ENCODE results near the gene SULT4A1.

The SULT4A1 gene

DNA sequence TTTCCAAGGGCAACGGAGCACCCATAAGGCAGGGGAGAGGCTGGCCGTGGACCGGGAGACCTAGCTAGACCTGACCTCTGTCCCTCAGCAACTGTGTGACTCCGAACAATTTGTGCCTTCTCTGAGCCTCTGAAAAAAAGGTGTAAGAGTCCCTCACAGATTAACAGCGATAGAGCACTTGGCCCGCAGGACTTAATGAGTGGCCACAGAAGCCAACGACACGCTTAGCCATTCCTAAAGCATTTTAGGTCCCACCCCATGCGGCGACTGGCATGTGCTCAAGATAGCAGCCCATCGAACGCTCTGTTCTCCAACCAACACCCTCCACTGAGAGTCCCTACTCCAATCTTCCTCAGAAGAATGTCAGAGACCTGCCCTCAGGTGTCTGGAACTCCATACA lies 1.5 kb downstream of the SULT4A1 start:
- DNase-seq (ENCODE audit: low read depth in 2 of 2), result no peak

DNA sequence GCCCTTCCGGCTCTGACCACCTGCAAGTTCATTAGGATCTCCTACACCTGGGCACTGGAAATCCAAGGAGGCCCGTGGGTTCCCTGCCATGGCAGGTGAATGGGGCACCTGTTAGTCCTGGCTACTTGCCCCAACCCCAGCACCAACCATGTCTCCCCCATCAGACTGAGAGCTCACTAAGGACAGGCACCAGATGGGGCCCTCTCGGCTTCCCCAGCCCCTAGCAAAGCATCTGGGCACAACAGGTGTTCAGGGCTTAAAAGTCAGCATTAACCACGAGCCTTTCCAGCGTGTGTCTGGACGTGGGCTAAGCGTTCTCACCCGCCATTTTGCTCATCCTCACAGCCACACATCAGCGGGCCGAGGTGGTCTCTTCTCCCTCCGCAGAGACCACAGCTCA lies 2.2 kb downstream of the SULT4A1 start:
- no peak for DNase-seq (ENCODE audit: low read depth in 2 of 2)

DNA sequence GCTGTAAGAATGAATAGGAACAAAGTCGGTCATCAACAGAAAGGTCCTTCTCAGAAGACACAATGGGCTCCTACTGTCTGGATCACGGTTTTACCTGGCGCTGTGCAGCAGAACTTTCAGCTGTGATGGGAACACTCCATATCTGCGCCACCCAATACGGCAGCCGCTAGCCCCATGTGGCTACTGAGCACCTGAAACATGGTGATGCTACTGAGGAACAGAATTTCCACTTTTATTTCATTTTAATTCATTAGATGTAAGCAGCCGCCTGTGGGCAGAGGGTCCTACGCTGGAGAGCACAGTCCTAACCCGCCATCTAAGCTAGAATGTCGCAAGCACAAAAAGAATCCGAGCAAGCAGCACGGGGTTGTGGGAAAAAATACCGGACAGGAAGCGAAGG lies 2.7 kb downstream of the SULT4A1 start:
- DNase-seq (ENCODE audit: low read depth in 2 of 2), result no peak

DNA sequence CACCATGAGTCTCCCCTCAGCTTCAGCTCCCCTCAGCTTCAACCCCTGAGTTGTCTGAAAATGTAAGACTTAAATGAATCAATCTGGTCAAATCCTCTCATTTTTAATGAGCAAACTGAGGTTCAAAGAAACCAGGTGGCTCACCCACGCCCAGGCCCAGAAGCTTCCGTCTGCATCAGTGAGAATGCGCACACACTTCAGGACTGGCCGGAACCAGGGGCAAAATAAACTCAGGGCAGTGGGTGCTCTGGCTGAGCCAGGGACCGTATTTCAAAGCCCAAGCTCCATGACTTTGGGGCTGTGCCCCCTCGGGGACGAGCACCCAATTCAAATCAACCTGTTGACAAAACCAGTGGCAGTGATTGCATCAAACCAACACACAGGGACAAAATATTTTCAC lies 3.1 kb downstream of the SULT4A1 start:
- DNase-seq (ENCODE audit: low read depth in 2 of 2), result no peak

DNA sequence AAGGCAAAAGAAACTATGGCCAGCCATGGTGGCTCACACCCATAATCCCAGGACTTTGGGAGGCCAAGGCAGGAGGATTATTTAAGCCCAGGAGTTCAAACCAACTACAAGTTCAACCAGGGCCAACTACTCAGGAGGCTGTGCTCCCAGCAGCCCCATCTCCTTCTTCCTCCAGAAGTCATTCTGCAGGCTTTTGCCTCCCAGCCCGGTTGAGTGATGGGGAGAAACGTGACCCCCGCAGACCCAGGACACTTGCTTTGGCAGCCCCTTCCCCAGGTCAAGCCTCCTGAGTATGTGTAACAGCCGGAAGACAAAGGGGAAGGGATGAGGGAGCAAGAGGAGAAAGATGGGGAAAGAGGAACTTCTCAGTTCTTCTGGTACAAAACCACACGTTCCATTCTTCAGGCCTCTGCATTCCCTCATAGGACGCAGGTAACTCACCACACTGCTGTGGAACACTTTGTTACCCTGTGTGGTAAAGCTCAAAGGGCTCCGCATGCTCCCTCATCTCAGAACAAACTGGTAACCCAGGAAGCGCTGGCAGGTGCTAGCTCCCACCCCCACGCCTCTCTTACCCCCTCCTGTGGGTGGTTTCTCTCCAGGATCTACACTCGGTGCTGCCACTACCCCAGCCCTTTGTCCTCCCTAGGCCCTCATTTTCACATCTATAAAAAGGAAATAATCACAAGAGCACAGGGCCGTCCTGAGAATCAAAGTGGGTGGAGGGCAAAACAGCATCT lies 4.0 kb downstream of the SULT4A1 start:
- DNase-seq (ENCODE audit: low read depth in 2 of 2), result no peak

DNA sequence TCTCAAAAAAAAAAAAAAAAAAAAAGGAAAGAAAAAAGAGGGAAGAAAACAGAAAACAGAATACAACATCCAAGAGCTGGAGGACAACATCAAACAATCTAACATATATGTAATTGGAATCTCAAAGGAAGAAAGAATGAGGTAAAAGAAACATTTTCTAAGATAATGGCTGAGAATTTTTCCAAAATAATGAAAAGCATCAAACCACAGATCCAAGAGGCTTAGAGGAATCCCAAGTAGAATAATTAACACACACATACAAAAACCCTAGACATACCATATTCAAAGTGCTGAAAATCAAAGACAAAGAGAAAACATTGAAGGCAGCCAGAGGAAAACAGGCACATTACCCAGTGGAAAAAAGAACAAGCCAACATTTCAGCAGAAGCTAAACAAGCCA lies 4.9 kb downstream of the SULT4A1 start:
- no peak for DNase-seq (ENCODE audit: low read depth in 2 of 2)

DNA sequence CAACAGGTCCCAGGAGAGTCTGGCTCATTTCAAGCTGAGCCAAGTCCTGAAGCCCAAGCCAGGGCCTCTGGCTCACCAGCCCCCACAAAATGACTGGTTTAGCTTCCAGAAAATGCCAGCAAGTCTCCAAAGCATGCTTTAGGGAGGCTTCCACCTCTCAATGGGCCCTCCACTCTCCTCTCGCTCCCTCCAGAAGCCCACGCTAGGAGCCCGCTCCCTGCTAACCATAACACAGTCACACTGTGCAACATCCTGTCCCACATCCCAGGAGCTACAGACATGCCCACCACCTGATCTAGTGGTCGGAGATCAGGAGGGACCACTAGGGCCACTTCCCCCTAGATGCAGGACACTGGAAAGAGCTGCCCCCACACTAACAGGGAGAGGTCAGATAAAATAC lies 6.9 kb downstream of the SULT4A1 start:
- DNase-seq (ENCODE audit: low read depth in 2 of 2), result no peak

DNA sequence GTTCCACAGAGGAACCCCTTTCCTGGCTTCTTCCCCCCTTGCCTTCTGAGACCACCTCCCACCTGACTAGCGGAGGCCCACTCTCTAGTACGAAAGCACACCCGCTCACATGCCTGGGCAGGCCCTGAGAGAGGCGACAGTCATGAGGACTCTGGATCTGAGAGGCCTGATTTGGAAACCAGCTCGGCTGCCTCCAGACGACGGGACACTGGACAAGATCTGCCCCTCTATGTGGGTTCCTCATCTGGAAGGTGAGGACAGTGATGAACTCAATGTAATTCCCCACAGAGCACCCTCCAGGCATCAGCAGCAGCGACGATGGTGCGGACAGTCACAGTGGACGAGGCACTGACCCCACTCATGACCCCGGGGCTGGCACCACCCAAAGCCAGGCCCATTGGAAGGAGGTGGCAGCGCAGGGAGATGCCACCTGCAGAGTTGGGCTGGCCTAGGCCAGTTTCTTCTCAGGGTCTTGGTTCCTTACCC lies 7.5 kb downstream of the SULT4A1 start:
- no peak for DNase-seq (ENCODE audit: low read depth in 2 of 2)

DNA sequence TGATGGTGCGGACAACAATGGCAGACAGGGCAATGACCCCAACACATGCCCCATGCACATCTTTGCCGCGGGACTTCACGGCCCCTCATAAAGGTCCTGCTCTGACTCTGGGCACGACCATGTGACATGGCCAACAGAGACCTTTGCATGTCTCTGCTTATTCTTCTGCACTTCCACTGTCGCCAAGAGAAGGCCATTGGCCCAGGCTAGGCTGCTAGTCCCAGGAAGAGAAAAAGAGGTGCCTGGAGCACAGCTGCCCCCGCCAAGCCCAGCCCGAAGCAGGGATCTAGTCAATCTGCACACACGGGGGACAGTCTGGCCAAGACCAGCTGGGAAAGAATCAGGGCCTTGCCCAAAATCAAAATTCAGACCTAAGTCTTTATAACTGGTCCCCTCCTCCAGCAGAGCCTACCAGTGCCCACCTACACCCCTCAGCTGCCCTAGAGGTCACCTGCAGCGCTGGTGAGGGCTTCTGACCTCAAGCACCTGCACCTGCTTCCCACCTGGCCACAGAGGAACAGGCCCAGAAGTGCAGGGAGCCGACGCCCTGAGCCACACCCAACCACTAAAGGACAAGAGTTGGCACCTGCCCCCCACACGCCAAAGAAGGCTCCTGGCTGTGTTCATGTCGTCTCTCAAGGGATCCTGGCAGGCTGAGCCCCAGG lies 8.1 kb downstream of the SULT4A1 start:
- no peak for DNase-seq (ENCODE audit: low read depth in 2 of 2)

DNA sequence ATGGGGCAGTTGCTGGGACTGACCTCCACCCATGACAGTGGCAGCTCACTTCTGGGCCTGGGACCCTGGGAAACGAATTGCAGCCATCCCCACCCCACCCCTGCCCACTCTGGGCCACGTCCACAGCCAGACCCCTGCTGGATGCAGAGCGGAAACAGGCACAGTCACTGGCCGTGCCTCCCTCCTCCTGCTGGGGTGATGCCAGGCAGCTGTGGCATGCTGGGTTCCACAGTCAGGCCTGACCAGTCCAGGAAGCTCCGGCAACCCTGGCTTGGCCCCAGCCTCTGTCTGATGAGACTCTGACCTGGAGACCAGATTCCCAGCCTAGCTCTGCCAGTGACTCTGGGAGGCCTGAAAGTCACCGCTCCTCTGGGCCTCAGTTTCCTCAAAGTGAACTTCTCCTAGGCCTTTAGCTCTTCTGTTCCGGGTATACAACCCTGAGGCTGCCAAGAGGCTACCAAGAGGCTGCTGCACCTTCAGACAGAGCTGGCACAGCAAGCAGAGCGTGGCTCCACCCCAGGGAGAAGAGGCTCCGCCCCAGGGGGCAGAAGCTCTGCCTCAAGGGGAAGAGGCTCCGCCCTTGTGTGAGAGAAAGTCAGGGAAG lies 8.9 kb downstream of the SULT4A1 start:
- no peak for DNase-seq (ENCODE audit: low read depth in 2 of 2)

DNA sequence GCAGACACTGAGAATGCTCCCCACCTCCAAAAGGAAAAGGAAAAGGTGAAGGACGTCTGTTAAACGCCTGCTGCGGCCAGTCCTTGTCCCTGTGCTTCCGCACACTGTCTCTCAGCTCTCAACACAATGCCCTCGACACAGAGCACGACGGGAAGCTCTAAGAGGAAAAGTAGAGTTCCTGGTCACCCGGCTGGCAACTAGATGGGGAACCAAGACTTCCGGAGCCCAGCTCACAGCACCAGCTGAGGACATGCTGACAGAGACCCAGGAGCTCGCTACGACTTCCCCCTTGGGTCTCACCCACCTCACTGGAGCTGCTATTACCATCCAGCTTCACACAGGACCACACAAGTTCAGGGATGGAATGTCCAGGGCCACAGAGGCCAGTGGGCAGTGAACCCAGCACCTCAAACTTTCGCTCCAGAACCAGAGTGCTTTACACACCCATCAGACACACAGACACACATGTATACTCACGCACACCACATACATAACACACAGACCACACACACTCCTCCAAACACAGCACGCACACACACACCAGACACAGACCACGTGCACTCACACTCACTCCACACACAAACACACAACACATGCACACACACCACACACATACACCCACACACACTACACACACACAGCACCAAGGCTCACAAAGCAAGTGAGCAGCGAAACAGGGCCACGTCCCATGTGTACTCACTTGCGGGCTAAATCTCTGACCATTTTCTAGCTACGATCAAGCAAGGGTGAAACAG lies 9.6 kb downstream of the SULT4A1 start:
- DNase-seq (ENCODE audit: low read depth in 2 of 2), result no peak

DNA sequence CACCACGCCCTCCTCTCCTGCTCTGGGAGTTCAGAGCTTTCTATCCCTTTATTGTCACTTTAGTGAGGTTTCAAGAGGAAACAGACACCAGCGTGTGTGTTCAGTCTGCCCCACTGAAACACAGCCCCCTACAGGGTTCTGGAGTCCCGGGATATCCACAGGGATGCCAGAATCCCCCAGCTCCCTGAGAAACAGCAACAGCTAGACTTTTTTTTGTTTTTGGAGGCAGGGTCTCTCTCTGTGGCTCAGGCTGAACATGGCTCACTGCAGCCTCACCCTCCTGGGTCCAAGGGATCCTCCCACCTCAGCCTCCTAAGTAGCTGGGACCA lies 10.4 kb downstream of the SULT4A1 start:
- no peak for DNase-seq (ENCODE audit: low read depth in 2 of 2)

DNA sequence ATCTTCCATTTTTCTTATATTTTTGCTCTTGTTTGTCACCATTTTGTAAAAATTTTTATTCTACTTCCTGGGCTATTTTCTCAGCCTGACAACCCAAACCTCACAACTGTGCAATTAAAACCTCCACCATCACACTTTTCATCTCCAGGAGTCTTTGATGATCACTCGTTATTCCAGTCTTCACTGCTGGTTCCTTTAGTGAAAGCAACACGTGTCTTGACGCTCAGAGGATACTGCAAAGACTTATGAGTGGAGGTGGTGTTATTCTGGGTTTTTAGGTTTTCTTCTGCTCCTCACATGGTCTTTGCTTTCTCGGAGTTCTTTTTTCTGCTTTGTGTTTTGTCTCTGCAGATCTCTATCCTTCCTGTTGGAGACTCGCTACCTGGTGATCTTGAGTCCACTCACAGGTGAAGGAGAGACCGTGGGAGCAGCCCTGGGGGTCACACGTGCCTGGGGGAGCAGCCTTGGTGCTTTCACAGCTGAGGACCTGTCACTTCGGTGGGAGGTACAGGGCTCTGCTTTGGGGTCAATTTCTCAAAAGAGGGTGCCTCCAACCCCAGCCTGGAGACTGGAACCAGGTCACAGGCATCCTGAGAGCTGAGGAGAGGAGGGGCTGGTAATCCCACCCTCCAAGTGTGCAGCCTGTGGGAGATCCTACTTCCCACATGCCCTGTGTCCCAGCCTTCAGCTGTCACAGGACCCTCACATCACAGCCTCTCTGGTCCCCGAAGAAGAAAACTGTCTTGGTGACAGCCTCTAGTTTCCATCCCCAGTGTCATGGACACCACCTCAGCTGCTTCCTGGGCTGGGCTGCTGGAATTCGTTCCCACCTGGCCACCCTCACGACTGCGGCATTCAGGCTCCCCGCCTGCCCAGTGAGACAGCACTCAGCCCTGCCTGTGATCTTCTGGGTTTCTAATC lies 11.0 kb downstream of the SULT4A1 start:
- no peak for DNase-seq (ENCODE audit: low read depth in 2 of 2)

DNA sequence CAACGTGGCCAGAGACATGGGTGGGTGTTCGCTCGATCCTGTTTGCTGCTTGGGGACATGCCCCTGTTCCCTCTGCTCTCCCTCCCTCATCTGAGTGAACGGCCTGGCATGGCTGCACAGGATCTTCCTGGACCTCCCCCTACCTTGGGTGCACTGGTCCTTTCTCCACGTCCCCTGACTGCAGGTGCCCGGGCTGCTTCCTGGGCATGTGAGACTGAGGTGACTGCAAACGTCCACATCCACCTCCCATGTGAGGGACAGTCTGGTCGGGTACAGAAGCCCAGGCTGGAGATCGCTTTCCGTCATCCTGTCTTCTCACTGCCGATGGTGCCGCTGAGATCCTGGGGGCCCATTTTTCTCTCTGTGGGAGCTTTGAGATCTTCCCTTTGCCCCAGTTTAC lies 11.8 kb downstream of the SULT4A1 start:
- no peak for DNase-seq (ENCODE audit: low read depth in 2 of 2)

DNA sequence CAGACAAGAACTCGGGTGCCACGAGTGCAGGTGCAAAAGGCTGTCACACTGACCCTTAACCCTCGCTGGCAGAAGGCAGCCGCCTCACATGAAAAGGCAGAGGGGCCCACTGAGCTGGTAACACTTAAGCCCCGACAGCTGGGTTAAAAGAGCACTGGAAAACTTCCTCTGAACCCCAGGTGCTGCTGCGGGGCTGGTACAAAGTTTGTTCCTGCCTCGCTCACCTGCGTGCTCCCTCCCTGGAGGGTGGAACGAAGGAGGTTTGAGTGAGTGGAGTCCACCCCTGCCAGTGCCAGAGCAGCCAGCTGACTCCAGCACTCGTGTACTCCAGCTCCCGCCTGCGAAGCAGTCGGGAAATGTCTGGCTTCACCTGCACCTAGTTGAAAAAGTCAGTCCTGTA lies 12.6 kb downstream of the SULT4A1 start:
- DNase-seq (ENCODE audit: low read depth in 2 of 2), result no peak

DNA sequence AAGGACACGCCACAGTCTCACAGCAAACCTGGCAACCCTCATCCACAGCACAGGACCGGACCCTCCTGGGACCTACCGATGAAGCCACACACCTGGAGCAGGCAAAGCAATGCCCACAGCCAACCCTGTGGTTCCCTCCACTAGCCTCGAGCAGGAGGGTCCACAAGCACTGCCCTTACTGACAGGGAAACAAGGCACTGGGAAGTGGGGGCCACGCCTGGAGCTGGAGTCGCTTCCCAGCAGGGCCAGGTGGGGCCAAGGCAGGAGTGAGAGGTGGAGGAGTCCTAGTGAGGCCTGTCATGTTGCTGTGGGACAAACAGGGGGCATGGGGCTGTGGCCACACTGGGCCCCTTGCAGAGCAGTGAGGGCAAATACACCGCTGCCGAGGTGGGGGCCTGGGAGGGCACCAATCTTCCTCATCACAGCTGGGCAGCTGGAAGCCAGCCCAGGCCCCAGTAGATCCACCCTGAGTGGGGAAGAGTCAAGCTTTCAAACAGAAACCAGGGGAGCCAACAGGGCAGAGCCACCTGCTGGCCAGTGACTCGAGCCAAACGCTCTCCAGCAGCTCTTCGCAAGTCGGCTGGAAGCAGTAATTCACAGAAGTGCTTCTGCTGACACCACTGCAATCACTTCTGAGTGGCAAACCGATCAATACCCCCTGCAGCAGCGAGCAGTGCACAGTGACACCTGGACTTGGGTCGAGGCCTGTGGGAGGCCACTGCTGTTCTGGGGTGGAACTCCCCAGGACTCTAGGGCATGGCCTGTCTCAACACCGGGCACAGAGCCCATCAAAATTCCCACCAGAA lies 13.7 kb downstream of the SULT4A1 start:
- DNase-seq (ENCODE audit: low read depth in 2 of 2), result no peak

DNA sequence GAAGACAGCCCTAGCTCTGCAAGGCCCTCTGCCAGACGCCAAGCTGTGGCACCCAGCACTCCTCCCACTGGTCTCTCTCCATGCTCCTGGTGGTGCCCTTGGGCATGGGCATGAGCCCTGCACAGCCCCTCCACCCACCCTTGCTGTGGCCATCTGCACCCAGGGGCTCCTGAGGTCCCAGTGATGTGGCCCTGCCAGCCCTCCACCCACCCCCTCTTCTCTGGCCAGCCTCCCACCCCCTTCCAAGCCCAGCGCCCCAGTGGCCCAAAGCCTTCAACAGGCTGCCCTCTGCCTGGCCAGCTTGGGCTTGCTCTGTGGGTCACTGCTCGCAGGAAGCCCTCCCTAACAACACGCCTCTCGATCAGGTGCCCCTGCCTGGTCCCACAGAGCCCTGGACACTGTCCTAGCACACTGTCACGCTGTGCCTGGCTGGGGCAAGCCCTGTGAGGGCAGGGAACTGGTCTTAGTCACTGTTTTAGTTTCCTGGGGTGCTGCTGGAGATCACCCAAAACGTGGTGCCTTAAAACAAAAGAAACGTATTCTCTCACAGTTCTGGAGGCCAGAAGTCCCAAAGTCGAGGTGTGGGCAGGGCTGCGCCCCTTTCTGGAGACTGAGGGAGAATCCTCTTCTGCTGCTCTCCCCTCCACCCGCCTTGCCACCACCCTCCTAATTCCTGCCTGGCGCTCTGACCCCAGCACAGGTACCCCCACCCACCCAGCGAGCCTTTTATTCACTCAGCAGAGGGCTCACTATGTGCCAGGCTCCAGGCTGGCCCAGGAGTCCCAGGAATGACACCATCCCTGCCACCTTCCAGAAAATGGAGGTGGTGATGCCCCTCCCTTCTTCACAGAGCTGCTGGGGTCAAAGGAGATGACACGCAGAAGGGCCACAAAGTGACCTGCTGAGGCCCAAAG lies 14.7 kb downstream of the SULT4A1 start:
- DNase-seq (ENCODE audit: low read depth in 2 of 2), result no peak

DNA sequence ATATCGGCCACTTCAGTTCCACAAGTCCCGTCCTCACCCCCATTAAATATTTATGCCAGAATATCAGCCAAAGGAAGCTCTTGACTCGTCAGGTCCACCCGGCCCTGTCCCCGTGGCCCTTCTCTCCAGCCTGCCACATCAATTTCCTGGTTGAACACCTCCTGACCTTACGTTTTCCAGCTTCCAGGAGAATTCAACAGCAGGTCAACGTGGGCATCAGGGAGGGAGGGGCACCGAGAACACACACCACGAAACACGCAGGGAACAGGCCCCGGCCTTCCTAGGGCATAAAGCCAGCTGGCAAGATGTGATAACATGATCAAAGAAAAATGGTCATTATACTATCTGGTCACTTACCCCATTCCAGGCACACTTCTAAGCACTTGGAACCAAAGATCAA lies 15.3 kb downstream of the SULT4A1 start:
- no peak for DNase-seq (ENCODE audit: low read depth in 2 of 2)

DNA sequence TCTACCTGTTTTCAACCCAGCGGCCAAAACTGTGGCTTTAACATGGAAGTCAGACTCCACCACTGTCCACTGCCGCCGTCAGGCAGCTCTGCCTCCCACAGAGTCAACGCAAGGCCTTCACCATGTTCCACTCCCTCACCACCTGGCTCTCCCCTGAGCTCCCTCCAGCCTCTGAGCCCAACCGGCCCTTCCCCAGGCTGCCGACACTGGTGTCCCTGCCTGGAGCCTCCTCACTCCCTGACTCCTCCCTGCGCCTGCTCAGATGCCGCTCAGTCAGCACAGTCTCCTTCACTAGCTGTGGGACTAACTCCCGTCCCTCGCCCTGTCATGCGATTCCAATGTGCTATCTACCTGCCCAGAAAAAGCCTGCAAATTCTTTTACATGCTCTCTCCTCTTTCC lies 16.3 kb downstream of the SULT4A1 start:
- DNase-seq (ENCODE audit: low read depth in 2 of 2), result no peak
